Hepatocyte (in vitro differentiated cells): ENCODE data around the gene MGAT4A. TPM values are rescaled to one million over a fixed set of nuclear protein-coding genes. Genes with fewer than 3 reads are reported as not detected.

Experiments used
- DNase-seq: peaks from one replicate; pipeline ENCODE4 v3.0.0-alpha.2; 2016; ENCODE audit warnings: low spot score
- H2AFZ ChIP-seq: fragments of 200-600 bp; sonication (generic); 2 replicates; pipeline ENCODE4 v1.6.0; 2016; ENCODE audit warnings: antibody characterized with exemption, mild to moderate bottlenecking
- H3K27ac ChIP-seq: fragments of 200-600 bp; sonication (generic); 2 replicates; pipeline ENCODE4 v1.5.1; 2016; ENCODE audit warnings: mild to moderate bottlenecking
- H3K27me3 ChIP-seq: fragments of 200-600 bp; sonication (generic); 2 replicates; pipeline ENCODE4 v1.6.1; 2016
- H3K36me3 ChIP-seq: fragments of 200-600 bp; sonication (generic); replicated peaks from 2 replicates; pipeline ENCODE4 v1.5.1; 2016; ENCODE audit warnings: low read depth; ENCODE audit not compliant: insufficient read depth
- H3K4me1 ChIP-seq: fragments of 200-600 bp; sonication (generic); 2 replicates; pipeline ENCODE4 v1.5.1; 2016; ENCODE audit warnings: mild to moderate bottlenecking, moderate library complexity; ENCODE audit not compliant: insufficient read depth
- H3K4me2 ChIP-seq: fragments of 200-600 bp; sonication (generic); 2 replicates; pipeline ENCODE4 v1.6.0; 2016
- H3K4me3 ChIP-seq: fragments of 200-600 bp; sonication (generic); 2 replicates; pipeline ENCODE4 v1.5.1; 2016; ENCODE audit warnings: mild to moderate bottlenecking
- H3K79me2 ChIP-seq: fragments of 200-600 bp; sonication (generic); 2 replicates; pipeline ENCODE4 v1.6.0; 2017; ENCODE audit warnings: mild to moderate bottlenecking
- H3K9me2 ChIP-seq: fragments of 200-600 bp; sonication (generic); replicated peaks from 2 replicates; pipeline ENCODE4 v1.6.0; 2017; ENCODE audit warnings: mild to moderate bottlenecking; ENCODE audit not compliant: insufficient read depth
- H3K9me3 ChIP-seq: fragments of 200-600 bp; sonication (generic); 2 replicates; pipeline ENCODE4 v1.5.1; 2016; ENCODE audit warnings: low read depth, mild to moderate bottlenecking
- H4K20me1 ChIP-seq: fragments of 200-600 bp; sonication (generic); 2 replicates; pipeline ENCODE4 v1.6.0; 2016; ENCODE audit warnings: mild to moderate bottlenecking; ENCODE audit not compliant: insufficient read depth, poor library complexity, severe bottlenecking
- EZH2 ChIP-seq: fragments of 200-600 bp; sonication (generic); IDR thresholded peaks from 2 replicates; pipeline ENCODE4 v1.6.1; 2016; ENCODE audit warnings: antibody characterized with exemption, mild to moderate bottlenecking, borderline replicate concordance
- EZH2phosphoT487 ChIP-seq: fragments of 200-600 bp; sonication (generic); IDR thresholded peaks from one replicate; pipeline ENCODE4 v1.6.1; 2018; ENCODE audit warnings: antibody characterized with exemption, mild to moderate bottlenecking, low read depth, moderate library complexity; ENCODE audit not compliant: unreplicated experiment, severe bottlenecking
- WGBS: methylation state at CpG from one replicate; pipeline ENCODE4 v1.1.6; 2016; ENCODE audit warnings: low lambda C conversion rate; ENCODE audit errors: missing lambda C conversion rate; 5-methylcytosine and 5-hydroxymethylcytosine counted together
- polyA plus RNA-seq: library from polyadenylated mRNA; unstranded; fragments of >200 nt; fragmentation: Nextera tagmentation; extraction: Ambion mirVana; gene quantifications from 2 replicates; pipeline ENCODE4 v1.2.1, GENCODE V29; 2016
- total RNA-seq: library from RNA; depleted of rRNA; stranded (reverse); fragments of >200 nt; gene quantifications from 2 replicates; pipeline ENCODE4 v1.2.3, GENCODE V29; 2014
- TF ChIP-seq, protein P1 (sequence below): fragments of 200-600 bp; sonication (generic); IDR thresholded peaks from 2 replicates; pipeline ENCODE4 v1.5.1; 2016; ENCODE audit warnings: antibody characterized with exemption, mild to moderate bottlenecking; ENCODE audit not compliant: poor library complexity

MGAT4A gene
- total and polyA plus RNA-seq, 2 experiments from 2014 or later, result 10.1 to 21.6 TPM

DNA sequence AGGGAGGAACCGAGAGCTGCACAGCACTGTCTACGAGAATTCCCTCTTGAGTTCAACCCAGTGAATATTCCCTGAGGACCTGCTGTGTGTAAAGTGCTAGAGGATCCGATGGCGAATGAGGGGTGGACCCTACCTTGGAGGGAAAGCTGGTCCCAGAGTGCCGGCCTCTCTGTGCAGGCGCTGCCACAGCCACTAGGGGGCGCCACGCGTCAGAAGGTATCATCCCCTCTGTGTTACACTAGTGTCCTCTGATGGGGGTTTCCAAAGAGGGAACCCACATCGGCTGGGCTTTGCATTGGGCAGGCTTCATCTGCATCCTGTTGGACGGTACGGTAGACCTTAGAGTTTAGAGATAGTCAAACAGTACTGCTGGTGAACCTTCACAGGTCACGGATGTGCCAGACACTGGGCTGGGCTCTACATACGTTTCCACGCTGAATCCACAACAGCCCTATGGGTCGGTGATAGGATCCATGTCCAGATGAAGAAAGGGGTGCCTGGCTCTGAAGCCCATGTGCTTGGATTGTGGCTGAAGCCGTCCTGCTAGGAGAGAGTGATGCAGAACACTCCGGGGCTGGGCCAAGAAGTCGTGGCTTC, 161.6 kb downstream of the MGAT4A start:
- H2AFZ ChIP-seq, result no peak overlapping the region
- H3K4me2 ChIP-seq, result no peak overlapping the region
- no peaks in the 10 kb centered on the region for H3K79me2 ChIP-seq
- peak; percentile 50 for DNase-seq
- H4K20me1 ChIP-seq, result no peaks in the 10 kb centered on the region
- 73% methylated on average over 19 of the region's 19 CpGs for WGBS
- TF ChIP-seq EZH2phosphoT487 (no peak), EZH2 (no peak)
- TF ChIP-seq, protein P1, sequence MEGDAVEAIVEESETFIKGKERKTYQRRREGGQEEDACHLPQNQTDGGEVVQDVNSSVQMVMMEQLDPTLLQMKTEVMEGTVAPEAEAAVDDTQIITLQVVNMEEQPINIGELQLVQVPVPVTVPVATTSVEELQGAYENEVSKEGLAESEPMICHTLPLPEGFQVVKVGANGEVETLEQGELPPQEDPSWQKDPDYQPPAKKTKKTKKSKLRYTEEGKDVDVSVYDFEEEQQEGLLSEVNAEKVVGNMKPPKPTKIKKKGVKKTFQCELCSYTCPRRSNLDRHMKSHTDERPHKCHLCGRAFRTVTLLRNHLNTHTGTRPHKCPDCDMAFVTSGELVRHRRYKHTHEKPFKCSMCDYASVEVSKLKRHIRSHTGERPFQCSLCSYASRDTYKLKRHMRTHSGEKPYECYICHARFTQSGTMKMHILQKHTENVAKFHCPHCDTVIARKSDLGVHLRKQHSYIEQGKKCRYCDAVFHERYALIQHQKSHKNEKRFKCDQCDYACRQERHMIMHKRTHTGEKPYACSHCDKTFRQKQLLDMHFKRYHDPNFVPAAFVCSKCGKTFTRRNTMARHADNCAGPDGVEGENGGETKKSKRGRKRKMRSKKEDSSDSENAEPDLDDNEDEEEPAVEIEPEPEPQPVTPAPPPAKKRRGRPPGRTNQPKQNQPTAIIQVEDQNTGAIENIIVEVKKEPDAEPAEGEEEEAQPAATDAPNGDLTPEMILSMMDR, result peak; percentile 58
- no peaks in the 10 kb centered on the region for H3K4me1 ChIP-seq
- H3K27ac ChIP-seq, result no peak overlapping the region
- no peaks in the 10 kb centered on the region for H3K27me3 ChIP-seq
- H3K4me3 ChIP-seq, result no peak overlapping the region
- H3K9me2 ChIP-seq, result no peaks in the 10 kb centered on the region
- no peaks in the 10 kb centered on the region for H3K36me3 ChIP-seq
- H3K9me3 ChIP-seq, result no peaks in the 10 kb centered on the region

Other genes starting within 250 kb of the MGAT4A start
- gene COA5, start 122.6 kb downstream of the MGAT4A start, total RNA-seq, result 50.7 and 58.4 TPM in 2 replicates
- 48.8 and 49.9 TPM in 2 replicates for gene COA5, start 122.6 kb downstream of the MGAT4A start, polyA plus RNA-seq
- 64.9 and 80.0 TPM in 2 replicates for gene UNC50, start 122.5 kb downstream of the MGAT4A start, total RNA-seq
- gene UNC50, start 122.5 kb downstream of the MGAT4A start, polyA plus RNA-seq, result 78.8 and 80.4 TPM in 2 replicates
- 0.40 and 0.47 TPM in 2 replicates for gene CRACDL, start 205.1 kb upstream of the MGAT4A start, total RNA-seq
- 1.4 TPM in 1 of 2 replicates, not detected in the other for gene CRACDL, start 205.1 kb upstream of the MGAT4A start, polyA plus RNA-seq